HT1080 (cell line): ENCODE data around the gene ZFPM1. TPM values are rescaled to one million over a fixed set of nuclear protein-coding genes. Genes with fewer than 3 reads are reported as not detected.

ENCODE experiments used
- DNase-seq: peaks from one replicate; pipeline ENCODE4 v3.0.0-alpha.2; 2015; ENCODE audit warnings: low read depth
- small RNA-seq: library from RNA; depleted of rRNA; stranded (forward); fragments of <200 nt; gene quantifications from one replicate; pipeline ENCODE3, GENCODE V24; 2014
- total RNA-seq: library from RNA; depleted of rRNA; stranded (reverse); fragments of >200 nt; shearing (Covaris generic); gene quantifications from 2 replicates; pipeline ENCODE4 v1.2.3, GENCODE V29; 2014; rRNA removed

Gene ZFPM1
- total RNA-seq, 1 experiment from 2014 or later = 1.9 TPM

GRCh38 chr16:88585927-88586581 lies 133.0 kb downstream of the ZFPM1 start:
- DNase-seq = no peak

Small RNA genes within 50 kb of the gene (small RNA-seq; reads per million reads assigned to genes)
- gene MIR5189 = not detected

Other genes with a start within 250 kb of the ZFPM1 start
- 0.02 TPM in 1 of 2 replicates, not detected in the other for gene ZNF469, start 70.3 kb upstream of the ZFPM1 start, total RNA-seq
- 18.7 and 21.7 TPM in 2 replicates for gene ZC3H18, start 117.1 kb downstream of the ZFPM1 start, total RNA-seq
- gene IL17C, start 185.3 kb downstream of the ZFPM1 start, total RNA-seq = not detected in 2 replicates
- gene CYBA, start 197.8 kb downstream of the ZFPM1 start, total RNA-seq = 0.10 TPM in 1 of 2 replicates, not detected in the other
- 58.6 and 60.3 TPM in 2 replicates for gene MVD, start 209.8 kb downstream of the ZFPM1 start, total RNA-seq
- 0.30 and 0.51 TPM in 2 replicates for gene SNAI3, start 233.2 kb downstream of the ZFPM1 start, total RNA-seq